PC-3 (cell line): ENCODE results near the gene ANKDD1B. TPM values are rescaled to one million over a fixed set of nuclear protein-coding genes. Genes with fewer than 3 reads are reported as not detected.

Source experiments
- ATAC-seq: fragments of 200-7000 bp; cut with Tn5 transposase; 2 replicates; pipeline ENCODE4 v1.9.1; 2020; ENCODE audit warnings: mild to moderate bottlenecking, moderate library complexity
- BruUV-seq: library from RNA; stranded (reverse); fragments of 400-500 nt; replicated peaks from 2 replicates; lab custom pipeline; 2021; lab: Mats Ljungman, UMichigan
- CTCF ChIA-PET: fragments of 300-600 bp; sonication (Branson Sonifier 250); formaldehyde crosslinking; loops from one replicate; lab custom pipeline; 2022; ENCODE audit warnings: antibody characterized with exemption; lab: Charles Lee
- POLR2A ChIA-PET: fragments of 300-600 bp; sonication (Branson Sonifier 250); formaldehyde crosslinking; loops from one replicate; lab custom pipeline; 2022; ENCODE audit warnings: antibody characterized with exemption; ENCODE audit not compliant: unreplicated experiment; lab: Charles Lee
- DNase-seq: peaks from one replicate; pipeline ENCODE4 v3.0.0-alpha.2; 2015
- H2AFZ ChIP-seq: fragments of 300-600 bp; sonication (generic); 2 replicates; pipeline ENCODE4 v1.6.0; 2016; ENCODE audit warnings: antibody characterized with exemption, low read length
- H3F3A ChIP-seq: fragments of 300-600 bp; sonication (generic); one replicate; pipeline ENCODE4 v1.6.0; 2017; ENCODE audit warnings: antibody characterized with exemption, low read length, control low read depth, mild to moderate bottlenecking; ENCODE audit not compliant: unreplicated experiment
- H3K27ac ChIP-seq: fragments of 300-600 bp; sonication (generic); 2 replicates; pipeline ENCODE4 v1.5.1; 2016; ENCODE audit warnings: mild to moderate bottlenecking, low read length
- H3K27me3 ChIP-seq: fragments of 300-600 bp; sonication (generic); 2 replicates; pipeline ENCODE4 v1.6.1; 2016; ENCODE audit warnings: low read length, mixed read lengths
- H3K36me3 ChIP-seq: fragments of 300-600 bp; sonication (generic); 2 replicates; pipeline ENCODE4 v1.6.1; 2016; ENCODE audit warnings: low read depth, mixed run types, low read length, mixed read lengths
- H3K4me1 ChIP-seq: fragments of 300-600 bp; sonication (generic); 2 replicates; pipeline ENCODE4 v1.5.1; 2016; ENCODE audit warnings: low read length; ENCODE audit not compliant: insufficient read depth
- H3K4me2 ChIP-seq: fragments of 300-600 bp; sonication (generic); 2 replicates; pipeline ENCODE4 v1.6.0; 2016; ENCODE audit warnings: low read length
- H3K4me3 ChIP-seq: fragments of 300-600 bp; sonication (generic); 2 replicates; pipeline ENCODE4 v1.5.1; 2016; ENCODE audit warnings: mild to moderate bottlenecking, low read length, mixed read lengths
- H3K79me2 ChIP-seq: fragments of 300-600 bp; sonication (generic); 2 replicates; pipeline ENCODE4 v1.6.1; 2017; ENCODE audit warnings: low read length, mixed read lengths
- H3K9ac ChIP-seq: fragments of 300-600 bp; sonication (generic); 2 replicates; pipeline ENCODE4 v1.6.0; 2016; ENCODE audit warnings: mild to moderate bottlenecking, low read length
- H3K9me2 ChIP-seq: fragments of 300-600 bp; sonication (generic); replicated peaks from 2 replicates; pipeline ENCODE4 v1.6.1; 2016; ENCODE audit warnings: mixed run types, low read length, mixed read lengths
- H3K9me3 ChIP-seq: fragments of 300-600 bp; sonication (generic); 2 replicates; pipeline ENCODE4 v1.6.1; 2016; ENCODE audit warnings: low read length, mixed read lengths
- H4K20me1 ChIP-seq: fragments of 300-600 bp; sonication (generic); 2 replicates; pipeline ENCODE4 v1.6.1; 2016; ENCODE audit warnings: low read length, mixed read lengths
- CTCF ChIP-seq: fragments of 300-600 bp; sonication (generic); conservative IDR thresholded peaks from 2 replicates; pipeline ENCODE4 v1.5.1; 2017; ENCODE audit warnings: antibody characterized with exemption, low read depth, mild to moderate bottlenecking, low read length
- EZH2 ChIP-seq: fragments of 300-600 bp; sonication (generic); IDR thresholded peaks from one replicate; pipeline ENCODE4 v1.6.1; 2017; ENCODE audit warnings: antibody characterized with exemption, mild to moderate bottlenecking, low read length; ENCODE audit not compliant: unreplicated experiment
- EZH2phosphoT487 ChIP-seq: fragments of 300-600 bp; sonication (generic); IDR thresholded peaks from 2 replicates; pipeline ENCODE4 v1.6.1; 2018; ENCODE audit warnings: mild to moderate bottlenecking, antibody characterized with exemption, low read length, borderline replicate concordance
- intact Hi-C: fragments of 100-400 bp; cut with micrococcal nuclease; formaldehyde crosslinking; loops from 2 replicates; pipeline ENCODE4 v1.9.0; 2023
- total RNA-seq: library from RNA; depleted of rRNA; stranded (reverse); fragments of >200 nt; gene quantifications from 2 replicates; pipeline ENCODE4 v1.2.3, GENCODE V29; 2014

Gene ANKDD1B
- total RNA-seq, 1 experiment from 2014 or later, result 0.04 TPM

DNA sequence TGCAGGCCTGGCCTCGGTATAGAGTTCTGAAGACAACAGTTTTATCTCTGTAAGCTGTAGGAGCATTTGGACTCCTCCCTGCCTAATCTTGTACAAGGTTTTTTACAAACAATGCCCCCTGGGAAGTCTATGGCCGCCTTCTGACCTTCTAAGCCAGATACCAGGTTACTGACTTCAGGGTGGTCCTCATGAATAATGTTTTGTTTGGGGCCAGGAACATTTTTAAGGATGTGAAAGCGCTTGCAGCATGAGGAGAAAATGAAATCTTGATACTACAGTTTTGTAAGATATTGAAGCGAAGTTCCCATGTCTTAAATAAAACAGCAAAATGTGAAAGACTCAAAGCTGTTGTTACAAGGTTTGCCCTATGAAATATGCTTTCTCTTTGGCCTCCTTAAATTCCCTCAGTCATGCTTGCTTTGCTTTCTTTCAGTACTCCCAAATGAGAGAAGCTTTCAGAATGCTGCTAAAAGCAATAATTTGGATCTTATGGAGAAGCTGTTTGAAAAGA, 5.2 kb downstream of the ANKDD1B start:
- no peaks in the 10 kb centered on the region for H4K20me1 ChIP-seq
- H3K4me2 ChIP-seq, result no peak overlapping the region
- intact Hi-C loops, result no loop called here
- H3K27me3 ChIP-seq, result no peaks in the 10 kb centered on the region
- ChIA-PET POLR2A (no interaction called here), CTCF (no interaction called here)
- no peaks in the 10 kb centered on the region for H3K79me2 ChIP-seq
- ATAC-seq, result no peak
- BruUV-seq, result no TSS peak
- H3K9me2 ChIP-seq, result no peaks in the 10 kb centered on the region
- no peaks in the 10 kb centered on the region for H3F3A ChIP-seq
- no peak overlapping the region for H3K9ac ChIP-seq
- H3K4me3 ChIP-seq, result no peak overlapping the region
- no peak overlapping the region for H3K27ac ChIP-seq
- TF ChIP-seq EZH2 (no peak), EZH2phosphoT487 (no peak), CTCF (no peak)
- H2AFZ ChIP-seq, result no peak overlapping the region
- H3K9me3 ChIP-seq, result no peaks in the 10 kb centered on the region
- peaks cover 40% of the 10 kb centered on the region for H3K4me1 ChIP-seq
- H3K36me3 ChIP-seq, result no peaks in the 10 kb centered on the region; the same call in 1 of the 2 replicates
- no peak for DNase-seq

DNA sequence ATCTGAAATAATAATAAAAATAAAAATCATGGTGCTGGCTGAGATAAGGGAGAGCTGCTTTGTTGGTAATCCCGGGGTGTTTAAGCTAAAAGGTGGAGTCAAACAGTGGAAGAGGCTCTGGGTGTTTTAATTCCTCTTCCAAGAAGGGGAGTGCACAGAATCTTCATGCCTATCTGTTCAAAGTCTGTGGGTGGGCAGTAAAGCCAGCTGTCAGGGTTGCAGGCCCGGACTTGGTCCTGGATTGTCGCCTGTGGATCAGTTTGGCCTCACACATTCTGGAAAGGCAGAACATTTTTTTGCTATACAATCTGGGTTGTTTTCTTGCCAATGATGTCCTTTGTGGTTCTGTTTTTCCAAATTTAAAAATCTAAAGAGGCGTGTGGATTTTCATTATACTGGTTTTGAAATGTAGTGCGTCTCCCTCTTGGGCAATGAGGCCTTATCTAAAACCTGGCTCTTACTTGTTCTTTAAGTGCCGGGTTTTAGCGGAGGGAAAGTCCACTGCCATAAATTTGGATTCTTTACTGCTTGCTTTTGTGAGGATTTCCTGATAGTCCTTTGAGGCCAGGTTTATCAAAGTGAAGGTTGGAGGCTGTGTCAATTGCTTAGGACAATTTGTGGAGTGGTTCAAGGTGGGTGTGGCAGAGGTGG, 5.8 kb downstream of the ANKDD1B start:
- DNase-seq, result no peak
- no peaks in the 10 kb centered on the region for H3K9me2 ChIP-seq
- H3K27ac ChIP-seq, result no peak overlapping the region
- no peaks in the 10 kb centered on the region; the same call in 1 of the 2 replicates for H3K36me3 ChIP-seq
- BruUV-seq, result no TSS peak
- ChIA-PET POLR2A (no interaction called here), CTCF (no interaction called here)
- no peaks in the 10 kb centered on the region for H3K27me3 ChIP-seq
- TF ChIP-seq CTCF, result no peak
- no peak overlapping the region for H2AFZ ChIP-seq
- no peak overlapping the region for H3K4me2 ChIP-seq
- ATAC-seq, result no peak
- H3K9ac ChIP-seq, result no peak overlapping the region
- H3K79me2 ChIP-seq, result no peaks in the 10 kb centered on the region
- H3K9me3 ChIP-seq, result no peaks in the 10 kb centered on the region
- no peaks in the 10 kb centered on the region for H3F3A ChIP-seq
- H4K20me1 ChIP-seq, result no peaks in the 10 kb centered on the region
- no peak overlapping the region for H3K4me3 ChIP-seq
- H3K4me1 ChIP-seq, result peaks cover 43% of the 10 kb centered on the region
- intact Hi-C loops, result no loop called here

DNA sequence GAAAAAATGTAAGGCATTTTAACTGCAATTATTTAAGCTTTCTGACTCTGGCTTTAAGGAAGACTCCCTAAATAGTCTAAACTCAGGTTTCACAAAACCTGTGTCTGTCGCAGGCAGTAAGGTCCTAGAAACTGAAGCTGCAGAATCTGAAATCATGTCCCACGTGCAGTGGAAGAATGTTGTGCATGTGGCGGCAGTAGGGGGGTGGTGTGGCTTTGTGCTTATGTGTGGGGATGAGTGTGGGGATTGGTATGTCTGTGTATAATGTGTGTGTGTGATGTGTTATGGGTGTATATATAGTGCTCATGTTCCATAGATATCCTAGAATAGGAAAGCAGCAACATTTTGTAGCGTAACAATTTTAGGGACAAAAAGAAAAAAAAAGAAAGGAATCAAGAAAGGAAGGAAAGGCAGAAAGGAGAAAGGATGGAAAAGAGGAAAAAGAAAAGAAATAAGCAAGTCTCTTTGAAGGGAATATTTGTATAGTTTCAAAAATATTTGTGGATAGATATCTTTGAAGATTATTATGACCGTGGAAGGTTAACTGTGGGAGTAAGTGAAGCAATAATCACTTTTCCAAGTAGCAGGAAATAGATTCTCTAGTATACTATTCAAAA, 6.6 kb downstream of the ANKDD1B start:
- Histone ChIP-seq H3K9ac (no peak overlapping the region), H4K20me1 (no peaks in the 10 kb centered on the region), H3K4me2 (no peak overlapping the region), H2AFZ (no peak overlapping the region), H3K9me2 (no peaks in the 10 kb centered on the region), H3K27ac (no peak overlapping the region), H3K27me3 (no peaks in the 10 kb centered on the region), H3F3A (peaks cover under 1% of the 10 kb centered on the region), H3K4me1 (peaks cover 42% of the 10 kb centered on the region), H3K36me3 (no peaks in the 10 kb centered on the region; the same call in 1 of the 2 replicates), H3K79me2 (no peaks in the 10 kb centered on the region), H3K4me3 (no peak overlapping the region), H3K9me3 (no peaks in the 10 kb centered on the region)
- ATAC-seq (no peak), DNase-seq (no peak)
- BruUV-seq, result no TSS peak
- ChIA-PET CTCF (no interaction called here), POLR2A (no interaction called here)
- intact Hi-C loops, result no loop called here
- no peak for TF ChIP-seq EZH2phosphoT487
- TF ChIP-seq EZH2, result no peak
- no peak for TF ChIP-seq CTCF
